HepG2 (cell line): ENCODE results near the gene ZC3H14. TPM values are rescaled to one million over a fixed set of nuclear protein-coding genes. Genes with fewer than 3 reads are reported as not detected.

Experiments used
- ATAC-seq: fragments of 200-7000 bp; cut with Tn5 transposase; 3 replicates; pipeline ENCODE4 v1.9.1; 2020; ENCODE audit warnings: mild to moderate bottlenecking, moderate library complexity
- BruUV-seq: library from RNA; stranded (reverse); fragments of 400-500 nt; replicated peaks from 2 replicates; lab custom pipeline; 2021; lab: Mats Ljungman, UMichigan
- CTCF ChIA-PET: fragments of 300-600 bp; formaldehyde crosslinking; extraction: SDS; loops from one replicate; lab custom pipeline; 2021; ENCODE audit warnings: low total read pairs, inconsistent platforms, low intra/inter-chr PET ratio; lab: Yijun Ruan, JAX
- POLR2A ChIA-PET: fragments of 350-600 bp; sonication (Branson Sonifier 250); formaldehyde crosslinking; loops from one replicate; lab custom pipeline; 2020; ENCODE audit warnings: antibody characterized with exemption, inconsistent platforms; lab: Yijun Ruan, JAX
- DNase-seq: peaks from one replicate; pipeline ENCODE4 v3.0.0-alpha.2; 2015; ENCODE audit warnings: low spot score
- FAIRE-seq: peaks from 3 replicates; lab custom pipeline; 2011; peaks lifted over from hg19 to GRCh38; lab: Jason Lieb, UNC
- H2AFZ ChIP-seq: one replicate; pipeline ENCODE4 v1.6.1; 2011; ENCODE audit warnings: low read length, inconsistent platforms
- H3K27ac ChIP-seq: fragments of 300-600 bp; 3 replicates; pipeline ENCODE4 v1.8.0; 2011; ENCODE audit warnings: mixed run types, mild to moderate bottlenecking, mixed read lengths, low read length, inconsistent platforms; ENCODE audit not compliant: insufficient read depth; ENCODE audit errors: extremely low read length
- H3K27me3 ChIP-seq, 2 experiments: fragments of 200-600 bp in 1 of 2; 2 replicates in 1 of 2; 3 replicates in 1 of 2; pipeline versions ENCODE4 v1.6.0 to v1.8.0; 2011; ENCODE audit warnings: low read length in 2 of 2, mild to moderate bottlenecking in 2 of 2, moderate library complexity in 2 of 2, inconsistent platforms in 1 of 2; ENCODE audit not compliant: insufficient read depth in 2 of 2, control insufficient read depth in 1 of 2
- H3K36me3 ChIP-seq, 2 experiments: fragments of 200-600 bp in 1 of 2; replicated peaks in 1 of 2; 2 replicates in 1 of 2; 3 replicates in 1 of 2; pipeline versions ENCODE4 v1.5.1 to v1.8.0; 2011; ENCODE audit warnings: low read length in 2 of 2, inconsistent platforms in 1 of 2; ENCODE audit not compliant: insufficient read depth in 2 of 2, control insufficient read depth in 1 of 2
- H3K4me1 ChIP-seq: 2 replicates; pipeline ENCODE4 v1.5.1; 2012; ENCODE audit warnings: low read length, inconsistent platforms; ENCODE audit not compliant: insufficient read depth
- H3K4me2 ChIP-seq: 2 replicates; pipeline ENCODE4 v1.6.0; 2011; ENCODE audit warnings: low read depth, low read length, inconsistent platforms
- H3K4me3 ChIP-seq, 3 experiments: fragments of 200-600 bp in 1 of 3; sonication (generic), shearing (Covaris generic) in 1 of 3; replicated peaks in 1 of 3; 2 replicates each; pipeline ENCODE4 v1.5.1; 2011 to 2016; ENCODE audit warnings: low read length in 3 of 3, inconsistent platforms in 2 of 3, low read depth in 2 of 3, mild to moderate bottlenecking in 2 of 3, control low read depth in 1 of 3, mixed read lengths in 1 of 3; ENCODE audit not compliant: insufficient read depth in 1 of 3
- H3K79me2 ChIP-seq: one replicate; pipeline ENCODE4 v1.6.1; 2011; ENCODE audit warnings: low read length, inconsistent platforms; ENCODE audit not compliant: insufficient read depth
- H3K9ac ChIP-seq: 2 replicates; pipeline ENCODE4 v1.6.0; 2011; ENCODE audit warnings: mild to moderate bottlenecking, low read depth, low read length, inconsistent platforms; ENCODE audit not compliant: insufficient read depth
- H3K9me3 ChIP-seq: 2 replicates; pipeline ENCODE4 v1.5.1; 2012; ENCODE audit warnings: mild to moderate bottlenecking, low read length
- H4K20me1 ChIP-seq: 2 replicates; pipeline ENCODE4 v1.6.0; 2011; ENCODE audit warnings: inconsistent platforms, mild to moderate bottlenecking, low read length, moderate library complexity; ENCODE audit not compliant: insufficient read depth
- ATF4 ChIP-seq, 2 experiments: fragments of 450-650 bp in 1 of 2; sonication (generic) in 1 of 2; formaldehyde crosslinking; IDR thresholded peaks; 2 replicates each; pipeline versions ENCODE4 v1.5.0 to v1.8.0; 2020 to 2022; ENCODE audit warnings: mild to moderate bottlenecking in 1 of 2, missing genetic modification reagents in 1 of 2
- ELK4 ChIP-seq: sonication (generic); formaldehyde crosslinking; IDR thresholded peaks from 2 replicates; pipeline ENCODE4 v1.9.0; 2021; ENCODE audit warnings: missing genetic modification reagents, borderline replicate concordance
- GABPB1 ChIP-seq: IDR thresholded peaks from 2 replicates; pipeline ENCODE4 v1.6.1; 2016; ENCODE audit warnings: mild to moderate bottlenecking, missing genetic modification reagents, moderate library complexity, missing compliant biosample characterization
- GLMP ChIP-seq: sonication (generic); formaldehyde crosslinking; IDR thresholded peaks from 2 replicates; pipeline ENCODE4 v1.9.0; 2021; ENCODE audit warnings: missing genetic modification reagents, mild to moderate bottlenecking, borderline replicate concordance
- MLLT10 ChIP-seq: sonication (generic); formaldehyde crosslinking; IDR thresholded peaks from 2 replicates; pipeline ENCODE4 v1.4.0; 2020; ENCODE audit warnings: missing genetic modification reagents
- PHF20 ChIP-seq: sonication (generic); formaldehyde crosslinking; IDR thresholded peaks from 2 replicates; pipeline ENCODE4 v1.5.0; 2020; ENCODE audit warnings: mild to moderate bottlenecking, missing genetic modification reagents
- RORA ChIP-seq: sonication (generic); formaldehyde crosslinking; IDR thresholded peaks from 2 replicates; pipeline ENCODE4 v1.5.0; 2020; ENCODE audit warnings: mild to moderate bottlenecking, missing genetic modification reagents, moderate library complexity
- SETDB1 ChIP-seq: sonication (generic); formaldehyde crosslinking; IDR thresholded peaks from 2 replicates; pipeline ENCODE4 v1.5.1; 2020; ENCODE audit warnings: missing genetic modification reagents, mild to moderate bottlenecking, borderline replicate concordance
- TFAP4 ChIP-seq: sonication (generic); IDR thresholded peaks from 2 replicates; pipeline ENCODE4 v1.6.1; 2016; ENCODE audit warnings: low read depth, borderline replicate concordance
- TFE3 ChIP-seq: IDR thresholded peaks from 2 replicates; pipeline ENCODE4 v1.6.1; 2016
- ZNF333 ChIP-seq: sonication (generic); formaldehyde crosslinking; IDR thresholded peaks from 2 replicates; pipeline ENCODE4 v1.4.0; 2020; ENCODE audit warnings: mild to moderate bottlenecking, missing genetic modification reagents, borderline replicate concordance
- ZNF33B ChIP-seq: sonication (generic); formaldehyde crosslinking; IDR thresholded peaks from 2 replicates; pipeline ENCODE4 v1.5.1; 2020; ENCODE audit warnings: mild to moderate bottlenecking, missing genetic modification reagents
- ZNF619 ChIP-seq: sonication (generic); formaldehyde crosslinking; IDR thresholded peaks from 2 replicates; pipeline ENCODE4 v1.4.0; 2020; ENCODE audit warnings: mild to moderate bottlenecking, missing genetic modification reagents
- WGBS: methylation state at CpG from one replicate; pipeline ENCODE4 v1.1.6; 2017; ENCODE audit warnings: low lambda C conversion rate; 5-methylcytosine and 5-hydroxymethylcytosine counted together
- in situ Hi-C: cut with HindIII; loops from 2 replicates; pipeline ENCODE4 v1.10.0; 2017; ENCODE audit warnings: low pct_unique_long_range_greater_than_20kb; ENCODE audit not compliant: extremely low pct_ligation_motif_present
- intact Hi-C: fragments of 100-400 bp; cut with micrococcal nuclease; formaldehyde crosslinking; loops from one replicate; pipeline ENCODE4 v1.10.0; 2022; ENCODE audit not compliant: unreplicated experiment
- polyA plus RNA-seq, 8 experiments: library from polyadenylated mRNA; depleted of rRNA in 3 of 8; stranded (reverse) in 7 of 8; unstranded in 1 of 8; fragments of >200 nt; fragmentation: Illumina TruSeq in 4 of 8; extraction: Trizol in 4 of 8; gene quantifications; 2 replicates each; pipeline versions ENCODE4 v1.2.1 to v1.2.3, GENCODE V29; 2011 to 2016; ENCODE audit warnings: low read depth in 4 of 8, missing spikeins in 1 of 8, mixed read lengths in 1 of 8; ENCODE audit not compliant: insufficient read depth in 1 of 8
- total RNA-seq, 5 experiments: library from RNA; depleted of rRNA; stranded (reverse); fragments of >200 nt; fragmentation: Illumina TruSeq; extraction: Trizol; gene quantifications; 2 replicates each; pipeline ENCODE4 v1.2.3, GENCODE V29; 2016; ENCODE audit warnings: low read depth in 1 of 5
- TF ChIP-seq, protein P1 (sequence below): sonication (generic); formaldehyde crosslinking; IDR thresholded peaks from 2 replicates; pipeline ENCODE4 v1.5.1; 2020; ENCODE audit warnings: mild to moderate bottlenecking, moderate library complexity, missing genetic modification reagents

The ZC3H14 gene
- total and polyA plus RNA-seq, 2 of the 13 experiments (the other 11 are each of a cell fraction or from before 2014, with no cell fraction given), result 65.1 to 67.5 TPM

- no peaks in the 10 kb centered on the region for H4K20me1 ChIP-seq
- no peaks in the 10 kb centered on the region for H3K27me3 ChIP-seq
- TF ChIP-seq MLLT10, result no peak
- TF ChIP-seq GLMP (CRISPR knock-in tag), result no peak
- TF ChIP-seq ZNF619 (CRISPR knock-in tag), result no peak
- no peak for TF ChIP-seq SETDB1 (CRISPR knock-in tag)
- TF ChIP-seq ATF4 (CRISPR knock-in tag; IDR thresholded peaks at IDR 0.05), result no peak
- no peak for TF ChIP-seq PHF20 (CRISPR knock-in tag)
- no peak for TF ChIP-seq TFAP4
- no peak for TF ChIP-seq ELK4 (CRISPR knock-in tag)
- no peak for TF ChIP-seq ZNF333 (CRISPR knock-in tag)
- TF ChIP-seq RORA, result no peak
- TF ChIP-seq GABPB1 (CRISPR knock-in tag), result no peak
- no peak for TF ChIP-seq TFE3
- TF ChIP-seq, protein P1, sequence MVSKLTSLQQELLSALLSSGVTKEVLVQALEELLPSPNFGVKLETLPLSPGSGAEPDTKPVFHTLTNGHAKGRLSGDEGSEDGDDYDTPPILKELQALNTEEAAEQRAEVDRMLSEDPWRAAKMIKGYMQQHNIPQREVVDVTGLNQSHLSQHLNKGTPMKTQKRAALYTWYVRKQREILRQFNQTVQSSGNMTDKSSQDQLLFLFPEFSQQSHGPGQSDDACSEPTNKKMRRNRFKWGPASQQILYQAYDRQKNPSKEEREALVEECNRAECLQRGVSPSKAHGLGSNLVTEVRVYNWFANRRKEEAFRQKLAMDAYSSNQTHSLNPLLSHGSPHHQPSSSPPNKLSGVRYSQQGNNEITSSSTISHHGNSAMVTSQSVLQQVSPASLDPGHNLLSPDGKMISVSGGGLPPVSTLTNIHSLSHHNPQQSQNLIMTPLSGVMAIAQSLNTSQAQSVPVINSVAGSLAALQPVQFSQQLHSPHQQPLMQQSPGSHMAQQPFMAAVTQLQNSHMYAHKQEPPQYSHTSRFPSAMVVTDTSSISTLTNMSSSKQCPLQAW (CRISPR knock-in tag), result no peak
- TF ChIP-seq ZNF33B, result no peak
- DNase-seq (no peak), ATAC-seq (no peak), FAIRE-seq (no peak)
- no peaks in the 10 kb centered on the region for H3K9me3 ChIP-seq
- WGBS, result 98% methylated on average over 3 of the region's 3 CpGs
- H2AFZ ChIP-seq, result no peak overlapping the region
- ChIA-PET CTCF (no interaction called here), POLR2A (no interaction called here)
- H3K4me3 ChIP-seq, result no peak overlapping the region
- in situ Hi-C loops, result no loop called here
- H3K4me1 ChIP-seq, result no peaks in the 10 kb centered on the region
- no peaks in the 10 kb centered on the region for H3K79me2 ChIP-seq
- H3K9ac ChIP-seq, result no peak overlapping the region
- H3K36me3 ChIP-seq, result peaks cover 6 to 71% of the 10 kb centered on the region in 2 experiments; a peak in 4 of 5 replicates
- no peak overlapping the region for H3K4me2 ChIP-seq
- no peak overlapping the region for H3K27ac ChIP-seq
- intact Hi-C loops, result no loop called here
- no TSS peak for BruUV-seq
Observed at GRCh38 chr14:88584451-88584850, 21.6 kb downstream of the ZC3H14 start.
